Stimulated activated CD8-positive, alpha-beta memory T cell treated with anti-CD3 and anti-CD28 coated beads, Interleukin-4, amount 100 ng/mL, for 48 hours (primary cell): ENCODE measurements around the gene CDH26.

ENCODE experiments used
- DNase-seq: peaks from one replicate; pipeline ENCODE4 v3.0.0-alpha.2; 2020

Gene CDH26

DNA sequence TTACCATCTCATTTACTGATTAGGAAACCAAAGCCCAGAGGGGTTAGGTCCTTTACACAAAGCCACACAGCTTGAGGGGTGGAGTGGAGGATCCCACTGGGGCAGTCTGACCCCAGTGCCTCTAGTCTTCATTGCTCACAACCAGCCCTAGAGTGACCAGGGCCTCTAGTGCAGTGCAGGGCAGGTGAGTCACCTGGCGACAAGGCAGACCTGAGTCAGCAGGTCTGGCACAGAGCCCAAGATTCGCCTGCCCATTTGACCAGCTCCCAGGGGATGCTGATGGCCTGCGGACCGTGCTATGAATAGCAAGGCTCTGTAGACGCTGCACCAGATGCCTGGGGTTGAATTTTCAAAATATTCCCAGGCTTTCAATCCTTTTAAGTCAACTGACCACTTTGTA, 29.9 kb downstream of the CDH26 start:
- DNase-seq, result no peak

DNA sequence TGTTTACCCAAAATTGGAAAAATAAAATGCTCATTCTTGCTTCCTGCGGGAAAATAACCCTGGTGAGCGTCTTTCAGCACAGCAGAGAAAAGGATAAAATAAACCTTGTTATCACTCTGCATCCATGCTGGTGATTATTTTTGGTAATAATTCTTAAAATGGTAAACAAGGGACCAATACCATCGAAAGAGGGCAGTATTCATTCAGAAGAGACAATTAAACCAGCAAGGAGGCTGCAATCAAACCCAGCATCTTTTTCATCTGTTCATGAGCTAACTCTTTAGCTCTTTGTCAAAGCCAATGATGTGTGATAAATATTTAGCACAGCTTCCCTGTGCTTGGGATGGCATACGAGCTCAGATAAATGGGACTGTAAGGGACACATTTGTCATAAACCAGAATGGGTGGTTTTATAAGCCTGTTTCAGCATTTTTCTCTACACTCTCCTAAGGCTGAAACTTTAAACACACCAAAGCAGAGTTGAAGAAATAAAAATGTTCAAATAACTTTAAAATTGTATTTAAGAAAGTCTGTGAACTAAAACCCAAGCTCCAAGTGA, 34.4 kb downstream of the CDH26 start:
- no peak for DNase-seq

DNA sequence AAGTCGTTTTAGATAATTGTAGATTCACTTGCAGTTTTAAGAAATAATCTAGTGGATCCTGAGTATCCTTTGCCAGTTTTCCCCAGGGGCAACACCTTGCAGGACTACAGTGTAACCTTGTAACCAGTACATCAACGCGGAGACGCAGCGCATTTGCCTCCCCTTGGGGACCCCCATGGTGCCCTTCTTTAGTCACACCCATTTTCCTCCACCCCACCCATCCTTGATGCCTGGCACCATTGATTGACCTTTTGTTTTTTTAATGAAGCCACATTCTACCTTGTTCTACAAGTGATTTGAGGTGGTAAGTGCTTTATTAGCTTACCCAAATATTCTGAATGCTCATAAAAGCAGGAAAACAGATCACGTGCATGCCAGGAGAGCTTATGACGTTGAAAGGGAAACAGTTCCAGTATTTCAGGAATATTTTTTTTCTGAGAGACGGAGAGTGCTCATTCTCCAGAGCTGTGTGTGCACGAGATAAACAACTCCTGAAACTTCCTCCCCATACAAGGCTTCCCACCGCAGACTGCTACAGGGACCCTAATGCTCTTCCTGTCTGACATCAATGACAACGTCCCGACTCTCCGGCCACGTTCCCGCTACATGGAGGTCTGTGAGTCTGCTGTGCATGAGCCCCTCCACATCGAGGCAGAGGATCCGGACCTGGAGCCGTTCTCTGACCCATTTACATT, 35.7 kb downstream of the CDH26 start:
- DNase-seq, result no peak

DNA sequence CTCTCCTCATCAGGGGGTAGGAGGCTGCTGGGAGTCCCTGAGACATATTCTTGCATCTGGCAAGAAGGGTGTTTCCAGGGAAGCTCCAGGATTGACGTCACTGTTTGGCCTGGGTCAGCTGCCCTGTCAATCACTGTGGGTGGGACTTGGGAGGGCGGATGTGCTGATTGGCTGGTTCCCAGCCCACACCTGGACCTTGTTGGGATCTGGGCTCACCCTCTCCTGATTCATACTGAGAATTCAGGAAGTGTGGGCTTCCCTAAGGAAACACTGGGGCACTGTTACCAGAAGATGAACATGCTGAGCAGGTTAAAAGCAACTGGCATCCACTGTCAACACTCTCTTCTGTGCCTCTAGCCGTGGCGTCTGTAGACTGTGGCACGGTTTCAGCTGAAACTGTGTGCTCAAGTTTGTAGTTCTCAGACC, 36.5 kb downstream of the CDH26 start:
- DNase-seq, result no peak

DNA sequence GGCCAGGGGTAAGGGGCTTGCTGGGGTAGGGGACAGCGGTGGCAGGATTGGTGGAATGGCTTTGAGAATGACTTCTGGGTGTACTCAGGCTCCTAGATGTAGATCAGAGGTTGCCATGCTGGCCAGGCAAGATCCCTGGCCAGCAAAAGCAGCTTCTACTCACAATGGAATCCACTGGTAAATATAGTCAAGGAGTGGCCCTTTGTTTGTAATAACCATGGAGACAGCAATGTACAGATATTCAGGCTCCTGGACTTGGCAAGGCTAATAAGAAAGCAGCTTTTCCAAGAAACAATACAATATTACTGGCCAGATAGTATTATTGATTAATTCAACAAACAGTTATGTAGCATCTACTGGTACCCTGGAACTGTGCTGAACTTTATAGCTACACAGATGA, 37.9 kb downstream of the CDH26 start:
- DNase-seq, result no peak

DNA sequence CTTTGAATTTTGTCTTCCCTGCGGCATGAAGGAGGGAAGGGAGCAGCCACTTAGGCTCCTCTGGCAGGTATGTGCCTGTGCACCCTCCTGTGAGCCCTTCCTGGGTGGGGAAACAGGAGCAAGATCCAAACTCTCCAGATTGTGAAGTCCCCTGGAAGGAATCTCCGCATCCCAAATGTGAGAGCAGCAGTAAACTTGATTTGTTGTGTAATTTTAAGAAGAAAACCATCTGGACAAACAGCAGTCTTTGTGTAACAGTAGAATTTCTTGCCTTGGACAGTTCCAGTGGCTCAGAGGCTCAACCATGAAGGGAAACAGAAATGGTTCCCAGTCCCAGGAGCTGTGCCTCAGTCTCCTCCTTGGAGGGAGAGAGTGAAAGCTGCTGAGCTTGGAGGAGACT, 39.7 kb downstream of the CDH26 start:
- no peak for DNase-seq

DNA sequence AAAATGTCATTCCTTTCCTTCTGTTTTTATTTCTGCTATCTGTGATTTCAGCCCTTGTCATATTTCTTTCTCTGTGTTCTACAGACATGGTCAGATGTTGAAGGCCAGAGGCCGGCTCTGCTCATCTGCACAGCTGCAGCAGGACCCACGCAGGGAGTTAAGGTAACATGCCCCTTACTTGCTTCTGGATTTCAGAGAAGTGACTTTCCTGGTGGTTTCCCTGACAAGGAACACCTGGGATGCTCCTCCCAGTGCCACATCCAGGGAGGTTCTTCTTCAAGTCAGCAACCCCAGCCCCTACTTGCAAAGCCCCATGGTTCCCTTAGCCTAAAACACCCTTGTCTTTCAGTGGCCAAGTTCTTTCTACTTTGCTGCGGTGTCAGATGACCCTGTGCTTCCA, 41.3 kb downstream of the CDH26 start:
- no peak for DNase-seq

DNA sequence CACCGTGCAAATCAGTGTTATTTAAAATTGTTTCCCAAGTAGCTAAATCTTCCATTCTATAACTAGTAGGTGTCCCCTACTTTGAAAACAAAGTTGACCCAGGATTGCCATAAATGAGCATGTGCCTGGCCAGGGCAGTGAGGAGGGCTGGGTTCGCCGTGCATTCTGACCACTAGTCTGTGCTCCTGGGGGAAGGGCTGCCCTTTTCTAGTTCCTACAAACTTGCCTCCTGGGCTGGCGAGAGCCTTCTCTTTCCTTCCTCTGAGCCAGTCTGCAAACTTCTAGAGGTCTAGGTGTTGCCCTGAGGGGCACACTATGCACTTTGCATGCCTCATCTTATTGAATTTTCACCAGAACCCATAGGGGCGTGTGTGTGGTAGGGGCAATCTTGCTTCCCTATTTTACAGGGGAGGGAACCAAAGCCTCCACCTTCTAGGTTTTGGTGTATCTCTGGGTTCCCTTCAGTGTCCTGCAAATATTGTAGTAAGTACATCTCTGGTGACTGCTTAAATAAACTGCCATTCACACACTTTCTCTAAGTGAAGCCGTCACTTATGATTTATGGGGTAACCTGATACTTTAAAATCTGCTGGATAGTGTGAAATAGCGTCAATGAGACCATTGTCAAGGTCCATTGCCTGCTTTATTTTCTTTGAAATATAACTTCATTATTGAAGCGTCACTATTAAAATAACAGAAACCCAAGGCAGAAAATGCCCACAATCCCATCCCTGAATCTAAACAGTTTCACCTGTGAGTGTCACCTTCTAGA, 42.2 kb downstream of the CDH26 start:
- DNase-seq, result no peak

DNA sequence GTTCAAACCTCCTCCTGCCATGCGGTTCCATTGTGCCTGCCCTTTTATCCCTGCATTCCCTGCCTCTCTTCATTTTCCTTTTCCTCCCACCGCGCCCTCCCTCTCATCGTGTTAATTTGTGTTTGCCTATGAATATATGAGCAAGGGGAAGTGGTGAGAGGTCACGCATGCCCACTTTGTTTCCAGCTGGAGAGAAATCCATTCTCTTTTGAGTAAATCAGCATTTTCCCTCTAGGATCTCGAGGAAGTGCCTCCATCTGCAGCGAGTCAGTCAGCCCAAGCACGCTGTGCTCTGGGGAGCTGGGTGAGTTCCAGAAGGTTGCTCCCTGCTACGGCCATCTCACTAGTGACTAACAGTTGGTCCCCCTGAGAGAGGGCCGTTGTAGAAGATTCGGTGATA, 42.9 kb downstream of the CDH26 start:
- no peak for DNase-seq

DNA sequence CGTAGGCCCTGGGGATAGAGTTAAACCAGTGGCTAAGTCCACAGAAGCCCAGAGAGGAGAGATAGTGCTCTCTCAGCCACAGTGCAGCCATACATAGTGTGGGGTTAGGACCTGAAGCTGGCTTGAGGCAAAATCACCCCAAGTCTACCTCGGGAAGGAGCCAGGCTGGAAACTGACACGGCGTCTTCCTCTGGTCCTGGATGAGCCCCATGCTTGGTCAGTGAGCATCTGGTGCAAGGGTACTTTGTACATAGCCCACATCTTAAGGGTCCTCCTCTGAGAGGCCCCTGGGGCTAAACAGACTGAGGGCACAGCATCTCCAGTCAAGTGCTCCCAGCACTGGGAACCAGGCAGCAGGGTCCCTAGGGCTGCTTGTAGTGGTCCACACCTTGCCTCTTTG, 45.6 kb downstream of the CDH26 start:
- DNase-seq, result no peak

DNA sequence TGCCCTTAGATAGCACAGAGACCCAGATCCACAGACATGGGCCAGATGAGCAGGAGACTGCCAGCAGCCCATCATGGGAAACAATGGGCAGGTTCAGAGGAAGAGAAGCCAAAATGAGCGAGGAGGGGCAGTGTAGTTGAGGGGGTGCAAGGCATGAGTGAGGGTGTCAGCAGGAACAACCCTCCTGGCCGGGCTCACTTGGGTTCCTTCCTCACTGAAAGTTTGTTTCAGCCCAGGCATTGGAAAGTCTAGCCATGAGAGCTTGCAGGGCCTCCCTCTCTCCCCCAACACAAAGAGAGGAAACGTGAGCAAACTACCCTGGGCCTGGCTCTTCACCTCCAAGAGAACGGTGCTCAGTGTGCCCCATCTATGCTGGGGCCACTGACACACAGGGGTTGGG, 48.0 kb downstream of the CDH26 start:
- no peak for DNase-seq

DNA sequence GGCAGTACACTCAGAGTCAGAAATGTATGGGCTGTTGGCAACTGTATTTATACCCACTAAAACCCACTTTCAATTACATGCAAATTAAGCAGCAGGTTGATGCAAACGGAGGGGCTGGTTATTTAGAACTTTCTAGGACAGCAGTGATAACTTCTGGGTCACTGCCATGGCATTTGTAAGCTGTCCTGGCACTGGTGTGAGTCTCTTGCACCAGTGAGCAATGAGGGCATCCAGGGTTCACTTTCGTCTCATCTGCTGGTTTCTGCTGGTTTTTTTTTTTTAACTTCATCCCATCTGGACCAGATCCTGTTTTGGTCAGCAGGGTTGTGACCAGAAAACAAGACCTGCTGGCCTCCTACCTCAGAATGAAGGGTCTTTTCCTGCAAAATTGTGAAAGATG, 49.2 kb downstream of the CDH26 start:
- no peak for DNase-seq

DNA sequence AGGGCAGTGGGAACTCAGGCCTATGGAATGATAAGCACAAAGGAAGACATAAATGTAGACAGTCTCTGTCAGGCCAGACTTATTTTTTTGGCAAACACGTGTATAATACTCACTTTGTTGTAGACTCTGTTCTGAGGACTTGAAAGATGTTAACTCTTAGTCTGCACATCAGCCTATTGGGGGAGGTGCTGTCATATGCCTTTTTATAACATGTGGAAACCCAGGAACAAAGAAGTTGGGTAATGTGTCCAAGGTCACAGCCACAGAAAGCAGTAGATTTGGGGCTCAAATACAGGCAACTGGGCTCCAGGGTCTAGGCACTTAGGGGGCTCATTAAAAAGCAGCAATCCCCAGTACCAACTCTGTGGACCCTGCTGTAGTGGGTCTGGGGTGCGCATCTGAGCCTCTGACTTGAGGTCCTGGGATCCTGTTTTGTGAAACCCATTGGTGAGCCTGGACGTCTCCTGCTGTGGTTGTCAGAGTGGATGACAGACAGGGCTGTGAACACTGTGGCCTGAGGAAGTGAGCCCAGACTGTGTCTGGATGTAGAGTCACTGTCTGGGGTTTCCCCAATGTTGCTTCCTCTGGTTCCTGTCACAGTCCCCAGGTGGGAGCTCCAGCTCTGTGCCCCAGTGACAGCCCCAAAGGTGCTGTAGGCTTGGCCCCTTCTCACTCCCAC, 50.0 kb downstream of the CDH26 start:
- DNase-seq, result no peak

DNA sequence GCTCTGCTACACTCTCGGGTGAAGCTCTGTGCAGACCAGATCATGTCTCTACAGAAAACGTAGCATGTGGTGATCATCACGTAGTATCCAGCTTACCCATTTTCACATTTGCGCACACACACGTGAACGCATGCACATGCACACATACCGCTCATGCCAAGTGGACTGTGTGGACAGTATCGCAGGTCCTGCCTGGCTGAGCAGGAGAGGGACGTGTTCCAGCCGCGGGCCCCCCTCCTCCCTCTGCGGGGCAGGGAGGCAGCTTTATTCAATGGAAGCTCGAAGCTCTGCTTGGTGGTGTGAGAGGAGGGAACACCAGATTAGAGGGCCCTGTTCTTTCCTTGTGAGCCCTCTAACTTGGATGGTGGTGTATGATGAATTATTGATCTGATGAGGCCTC, 51.1 kb downstream of the CDH26 start:
- no peak for DNase-seq

DNA sequence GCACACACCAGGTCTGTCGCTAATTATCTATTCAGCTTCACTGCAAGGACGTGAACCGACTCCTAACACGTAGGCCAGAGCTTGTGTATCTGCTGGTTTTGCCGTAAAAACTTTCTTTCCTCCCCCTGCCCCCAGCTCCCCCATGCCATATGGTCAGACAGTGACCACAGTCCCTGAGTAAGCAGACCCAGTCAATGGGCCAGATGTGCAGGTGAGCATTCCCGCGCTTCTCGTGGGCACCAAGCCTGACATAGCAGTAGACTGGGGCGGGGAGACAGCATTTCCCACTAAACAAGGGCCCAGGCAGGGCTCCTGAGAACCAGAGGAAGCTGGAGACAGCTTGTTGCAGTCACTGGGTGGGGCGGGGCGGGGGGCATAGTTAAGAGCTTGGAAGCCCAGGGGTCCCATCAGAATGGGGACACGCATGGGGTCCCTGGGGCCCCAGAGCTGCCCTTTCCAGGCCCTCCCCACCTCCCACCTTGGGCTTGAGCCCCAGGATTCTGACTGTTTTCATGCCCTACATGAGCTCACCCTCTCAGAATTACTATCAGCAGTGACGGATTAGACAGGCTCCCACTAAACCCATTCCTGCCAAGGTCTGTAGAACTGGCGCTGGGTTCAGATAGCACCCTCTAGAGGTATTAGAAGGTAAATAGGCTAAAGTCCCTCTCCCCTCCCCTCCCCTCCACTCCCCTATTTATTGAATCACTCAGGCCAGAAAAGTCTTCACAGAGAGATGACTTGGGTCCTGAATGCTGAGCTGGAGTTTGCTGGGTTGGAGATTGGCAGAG, 51.8 kb downstream of the CDH26 start:
- DNase-seq, result no peak

DNA sequence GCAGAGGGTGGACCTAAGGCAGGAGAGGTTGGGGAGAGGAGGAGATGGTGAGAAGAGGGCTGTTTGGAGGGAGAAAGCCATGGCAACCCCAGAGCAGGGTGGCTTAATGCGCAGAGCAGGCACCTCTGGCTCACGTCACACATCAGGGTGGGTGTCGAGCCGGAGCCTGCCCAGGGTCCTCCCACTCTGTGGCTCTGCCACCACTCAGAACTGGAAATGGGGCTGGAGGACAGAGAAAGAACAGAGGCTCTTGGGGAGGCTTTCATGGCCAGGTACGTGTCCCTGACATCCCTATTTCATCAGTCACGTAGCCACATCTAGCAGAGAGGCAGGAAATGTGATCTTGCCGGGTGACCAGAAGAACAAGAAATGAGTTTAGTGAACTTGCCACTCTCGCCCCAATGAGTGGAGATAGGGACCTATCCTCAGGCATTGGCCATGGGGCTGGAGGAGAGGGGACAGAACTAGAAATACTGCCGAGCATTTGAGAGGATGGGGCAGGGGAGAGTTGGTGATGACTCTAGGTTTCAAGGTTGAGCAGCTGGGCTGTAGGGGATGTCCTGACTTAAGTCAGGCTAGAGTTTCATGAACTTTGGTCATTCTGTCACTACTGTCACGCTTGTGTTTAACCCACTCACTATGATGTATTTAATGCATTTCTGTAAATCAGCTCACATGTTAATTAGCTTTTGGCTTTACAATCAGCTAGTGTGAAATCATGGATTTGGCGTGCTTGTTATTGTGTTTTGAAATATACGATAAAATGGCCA, 52.7 kb downstream of the CDH26 start:
- DNase-seq, result no peak

DNA sequence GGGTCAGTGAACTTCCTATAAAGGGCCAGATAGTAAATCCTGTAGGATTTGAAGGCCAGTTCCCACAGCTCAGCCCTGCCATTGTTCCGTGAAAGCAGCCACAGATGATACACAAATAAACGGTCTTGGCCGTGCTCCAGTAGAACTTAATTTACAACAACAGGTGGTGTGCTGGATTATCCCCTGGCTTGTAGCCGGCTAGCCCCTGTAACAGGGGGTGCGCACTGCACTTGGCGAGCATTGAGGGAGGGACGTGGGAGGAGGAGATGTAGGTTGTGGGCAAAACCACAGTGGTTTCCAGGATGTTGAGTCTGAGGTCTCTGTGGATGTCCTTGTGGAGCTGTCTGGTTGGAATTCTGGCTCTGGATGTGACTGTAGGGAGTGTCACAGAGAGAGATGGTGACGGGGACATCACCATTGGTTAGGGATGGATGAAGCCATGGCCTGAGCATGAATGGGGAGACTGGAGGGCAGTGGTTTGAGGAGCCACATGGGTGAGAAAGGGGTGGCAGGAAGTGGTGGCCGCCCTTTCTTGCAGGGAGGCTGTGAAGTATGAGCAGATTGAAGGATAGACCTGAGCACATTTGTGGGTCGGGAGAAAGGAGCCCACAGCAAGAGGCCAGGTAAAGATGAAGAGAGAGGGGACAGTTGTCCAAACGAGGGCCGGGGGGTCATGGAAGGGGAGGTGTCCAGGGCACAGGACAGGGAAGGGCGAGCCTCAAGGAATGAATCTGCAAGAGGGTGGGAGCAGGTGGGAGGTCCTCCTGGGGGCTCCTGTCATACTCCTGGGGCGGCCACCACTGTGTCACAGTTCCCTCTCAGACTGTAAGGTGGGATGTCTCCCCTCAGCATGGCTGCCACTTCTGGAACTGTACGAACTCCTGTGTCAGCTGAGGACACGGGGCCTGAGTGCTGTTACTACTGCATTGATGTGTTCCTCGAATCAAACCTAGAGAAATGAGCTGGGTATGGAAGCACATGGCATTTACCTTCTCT, 53.6 kb downstream of the CDH26 start:
- no peak for DNase-seq

DNA sequence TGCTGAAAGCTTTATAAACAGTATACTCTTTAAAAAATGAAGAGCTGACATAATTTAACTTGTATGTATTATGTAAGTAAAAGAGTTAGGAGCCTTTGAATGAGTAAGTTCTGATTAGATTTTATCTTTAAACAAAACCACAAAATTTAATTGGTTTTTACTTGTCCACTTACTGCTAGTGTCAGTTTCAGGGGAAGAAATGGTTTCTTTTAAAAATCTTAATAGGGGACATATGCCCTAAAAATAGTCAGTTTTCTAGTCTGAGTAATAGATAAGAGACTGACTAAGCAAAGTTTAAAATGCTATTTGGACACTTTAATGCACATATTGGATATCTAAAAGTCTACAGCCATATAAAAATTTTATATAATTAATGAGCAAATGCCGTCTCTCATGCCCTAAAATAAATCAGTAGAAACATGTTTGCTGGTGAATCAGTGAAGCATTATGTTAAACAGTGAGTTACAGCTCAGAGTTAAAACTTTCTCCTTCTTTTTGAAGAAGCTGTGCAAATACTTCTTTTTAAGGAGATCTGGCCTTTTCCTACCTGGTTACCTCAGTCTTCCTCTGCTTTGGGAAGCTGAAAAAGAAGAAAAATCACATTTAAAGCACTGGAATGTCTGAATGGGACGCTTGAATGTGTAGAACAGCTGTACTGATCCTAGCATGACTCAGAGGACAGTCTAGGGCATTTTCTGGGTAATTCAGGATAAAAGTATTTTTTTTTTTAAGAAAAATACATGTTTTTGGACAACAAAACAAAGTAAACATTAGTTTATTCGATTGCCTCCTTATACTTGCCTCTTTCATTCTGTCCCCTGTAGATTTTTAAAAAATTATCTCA, 55.3 kb downstream of the CDH26 start:
- DNase-seq, result no peak

DNA sequence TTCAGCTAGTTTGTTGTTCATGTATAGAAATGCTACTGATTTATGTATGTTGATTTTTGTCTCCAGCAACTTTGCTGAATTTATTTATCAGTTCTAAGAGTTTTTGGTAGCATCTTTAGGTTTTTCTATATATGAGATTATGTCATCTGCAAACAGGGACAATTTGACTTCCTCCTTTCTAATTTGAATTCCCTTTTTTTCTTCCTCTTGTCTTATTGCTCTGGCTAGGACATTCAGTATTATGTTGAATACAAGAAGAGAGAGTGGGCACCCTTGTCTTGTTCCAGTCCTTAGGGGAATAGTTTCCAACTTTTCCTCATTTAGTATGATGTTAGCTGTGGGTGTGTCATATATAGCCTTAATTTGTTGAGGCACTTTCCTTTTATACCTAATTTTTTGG, 58.2 kb downstream of the CDH26 start:
- DNase-seq, result no peak

DNA sequence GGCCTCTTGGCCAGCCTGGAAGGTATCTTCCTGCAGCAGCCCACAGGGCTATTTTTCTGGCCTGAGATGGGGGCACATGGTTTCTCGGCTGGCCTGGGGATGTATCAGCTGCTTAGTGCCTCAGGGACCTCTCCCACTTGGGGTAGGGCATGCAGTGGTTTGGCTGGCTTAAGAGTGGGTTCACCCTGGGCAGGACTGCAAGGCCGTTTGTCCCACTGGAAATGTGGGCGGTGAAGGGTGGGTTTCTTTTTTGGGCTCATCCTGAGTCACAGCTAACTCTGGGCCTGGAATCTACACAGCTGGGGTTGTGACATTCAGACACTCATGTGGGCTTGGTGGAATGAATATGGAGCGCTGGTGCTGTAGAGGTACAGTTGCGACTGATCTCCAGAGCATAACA, 62.0 kb downstream of the CDH26 start:
- DNase-seq, result no peak
